HG02763 (cell line): ENCODE data around the gene CHP2.
"Not testable (repeated sequence)": the region's sequence is repeated elsewhere in the genome, so short reads cannot be mapped to it uniquely, and the experiment has no call there.

ENCODE experiments used
- ATAC-seq: cut with Tn5 transposase; IDR thresholded peaks from one replicate; pipeline ENCODE4 v1.9.1; 2021; ENCODE audit warnings: mild to moderate bottlenecking, moderate library complexity; ENCODE audit not compliant: unreplicated experiment

CHP2 gene

DNA sequence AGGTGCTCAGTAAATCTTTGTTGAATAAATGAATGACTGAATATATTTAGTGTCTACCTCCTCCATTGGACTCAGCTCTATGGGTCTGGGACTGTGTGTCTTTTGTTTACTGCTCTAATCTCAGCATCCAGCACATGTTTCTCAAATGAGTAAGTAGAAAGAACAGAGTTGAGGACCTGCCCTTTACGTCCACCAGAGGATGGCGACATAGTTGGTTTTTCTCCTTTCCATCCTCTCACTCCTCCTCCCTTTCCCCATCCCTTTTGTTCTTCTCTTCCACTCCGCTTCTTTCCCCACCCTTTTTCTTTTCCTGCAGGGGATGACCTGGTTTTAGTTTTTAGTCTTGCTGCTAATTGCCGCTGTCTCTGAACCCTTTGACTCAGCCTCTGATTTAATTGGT lies 12.1 kb upstream of the CHP2 start:
- ATAC-seq, result no peak

DNA sequence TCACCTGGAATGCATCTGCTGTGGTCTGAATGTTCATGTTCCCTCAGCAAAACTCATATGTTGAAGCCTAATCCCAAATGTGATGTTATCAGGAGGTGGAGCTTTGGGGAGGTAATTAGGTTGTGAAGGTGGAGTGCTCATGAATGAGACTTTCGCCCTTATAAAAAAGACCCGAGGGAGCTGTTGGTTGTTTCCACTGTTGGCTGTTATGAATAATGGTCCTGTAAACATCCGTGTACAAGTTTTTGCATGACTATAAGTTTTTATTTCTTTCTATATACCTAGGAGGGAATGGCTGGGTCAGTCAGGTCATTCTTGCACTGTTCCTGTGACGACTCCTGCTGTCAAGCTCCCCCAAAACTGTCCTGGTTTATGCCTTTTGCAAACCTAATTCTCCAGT lies 9.6 kb upstream of the CHP2 start:
- ATAC-seq, result no peak

DNA sequence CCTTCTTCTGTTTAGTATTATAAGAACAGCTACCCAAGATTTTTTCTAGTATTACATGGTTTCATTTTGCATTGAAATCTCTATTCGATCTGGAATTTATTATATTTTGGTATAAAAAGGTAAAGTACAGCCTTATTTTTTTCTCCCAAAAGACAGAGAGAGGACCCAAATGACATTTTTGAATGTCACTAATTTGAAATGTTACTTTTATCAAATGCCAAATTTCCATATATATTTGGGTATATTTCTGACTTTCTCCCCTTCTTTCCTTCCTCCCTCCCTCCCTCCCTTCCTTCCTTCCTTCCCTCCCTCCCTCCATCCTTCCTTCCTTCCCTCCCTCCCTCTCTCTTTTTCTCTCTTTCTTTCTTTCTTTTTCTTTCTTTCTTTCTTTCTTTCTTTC lies 6.2 kb upstream of the CHP2 start:
- ATAC-seq, result no peak

DNA sequence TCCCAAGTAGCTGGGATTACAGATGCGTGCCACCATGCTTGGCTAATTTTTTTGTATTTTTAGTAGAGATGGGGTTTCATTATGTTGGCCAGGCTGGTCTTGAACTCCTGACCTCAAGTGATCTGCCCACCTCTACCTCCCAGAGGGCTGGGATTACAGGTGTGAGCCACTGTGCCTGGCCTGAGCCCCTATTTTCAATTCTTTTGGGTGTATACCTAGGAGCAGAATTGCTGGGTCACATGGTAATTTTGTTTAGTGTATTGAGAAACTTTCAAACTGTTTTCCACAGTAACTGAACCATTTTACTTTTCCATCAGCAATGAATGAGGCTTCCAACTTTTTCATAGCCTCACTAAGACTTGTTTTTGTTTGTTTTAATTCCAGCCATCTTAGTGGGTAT lies 3.8 kb upstream of the CHP2 start:
- not testable (repeated sequence) for ATAC-seq

DNA sequence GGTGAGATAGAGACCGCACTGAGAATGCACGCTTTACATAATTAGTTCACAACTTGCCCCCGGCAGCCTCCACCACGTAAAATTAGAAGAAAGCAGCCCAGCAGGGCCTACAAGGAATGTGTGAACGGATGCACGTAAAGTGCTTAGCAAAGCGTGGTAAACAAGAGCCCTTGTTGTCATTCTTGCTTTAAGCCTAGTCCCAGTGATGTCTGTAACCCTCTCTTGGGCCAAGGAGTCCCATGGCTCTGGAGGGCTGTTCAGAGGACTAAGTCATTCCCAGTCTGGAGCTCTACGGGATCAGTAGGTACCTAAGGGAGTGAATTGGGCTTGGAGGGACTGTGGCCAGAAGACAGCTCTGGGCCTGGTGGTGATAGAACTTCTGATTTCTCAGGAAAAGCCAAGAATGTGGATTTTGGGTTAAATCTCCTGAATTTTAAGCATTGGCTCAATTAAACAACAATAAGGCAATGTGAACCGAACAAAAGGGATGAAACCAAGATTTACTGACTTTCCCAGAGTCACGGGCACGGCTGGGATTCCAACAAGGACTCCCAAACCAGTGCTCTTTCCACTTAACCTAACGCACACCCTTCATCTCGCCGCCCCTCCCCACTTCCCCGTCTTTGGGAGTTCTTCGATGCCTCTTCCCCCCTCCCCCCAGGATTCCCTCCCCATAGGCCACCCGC lies 775 bp upstream of the CHP2 start:
- no peak for ATAC-seq

DNA sequence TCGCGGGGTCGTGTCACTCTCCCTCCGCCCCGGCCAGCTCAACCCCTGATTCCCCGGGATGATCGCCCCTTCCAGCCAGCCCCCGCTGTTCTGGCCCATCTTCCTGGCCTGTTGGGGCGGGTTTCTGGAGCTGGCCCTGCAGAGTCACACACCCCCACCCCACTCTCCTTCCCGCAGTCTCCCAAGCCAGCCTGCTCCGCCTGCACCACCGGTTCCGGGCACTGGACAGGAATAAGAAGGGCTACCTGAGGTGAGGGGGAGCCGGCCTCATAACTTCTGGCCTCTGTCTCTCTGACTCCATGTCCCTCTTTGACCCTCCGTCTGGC lies 621 bp downstream of the CHP2 start:
- no peak for ATAC-seq

DNA sequence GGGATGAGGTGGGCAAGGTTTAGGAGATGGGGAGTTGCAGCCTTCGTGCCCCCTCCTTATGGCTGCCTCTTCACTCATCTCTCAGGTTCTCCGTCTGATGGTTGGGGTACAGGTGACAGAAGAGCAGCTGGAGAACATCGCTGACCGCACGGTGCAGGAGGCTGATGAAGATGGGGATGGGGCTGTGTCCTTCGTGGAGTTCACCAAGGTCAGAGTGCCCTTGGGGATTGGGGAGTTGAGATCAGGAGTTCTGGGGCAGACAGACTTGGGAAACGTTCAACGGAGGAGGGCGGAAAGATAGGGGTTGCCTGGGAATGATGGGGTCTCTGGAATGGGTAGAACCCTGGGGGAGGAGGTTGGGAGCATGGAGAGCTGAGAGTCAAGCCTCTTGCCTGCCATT lies 2.3 kb downstream of the CHP2 start:
- no peak for ATAC-seq

DNA sequence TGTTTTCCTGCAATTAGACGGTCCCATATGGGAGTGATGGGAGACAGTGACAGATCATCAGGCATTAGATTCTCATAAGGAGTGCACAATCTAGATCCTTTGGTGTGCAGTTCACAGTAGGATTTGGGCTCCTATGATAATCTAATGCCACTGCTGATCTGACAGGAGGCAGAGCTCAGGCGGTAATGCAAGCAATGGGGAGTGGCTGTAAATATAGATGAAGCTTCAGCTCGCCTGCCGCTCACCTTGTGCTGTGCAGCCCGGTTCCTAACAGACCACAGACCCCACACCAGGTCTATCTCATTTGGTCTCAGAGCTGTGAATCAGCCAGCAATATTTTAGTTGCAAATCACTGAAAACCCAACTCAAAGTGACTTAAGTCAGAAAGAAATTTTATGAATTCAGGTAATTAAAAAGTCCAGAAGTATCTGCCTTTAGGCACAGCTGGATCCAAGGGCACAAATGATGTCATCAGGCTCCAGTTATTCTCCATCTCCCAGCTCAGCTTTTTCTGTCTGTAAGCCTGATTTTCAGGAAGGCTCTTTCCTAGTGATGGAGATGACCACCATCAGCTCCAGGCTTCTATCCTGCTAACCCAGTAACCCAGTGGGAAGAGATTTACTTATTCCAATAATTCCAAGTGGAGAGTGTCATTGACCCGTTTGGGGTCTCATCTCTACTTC lies 3.3 kb downstream of the CHP2 start:
- no peak for ATAC-seq

DNA sequence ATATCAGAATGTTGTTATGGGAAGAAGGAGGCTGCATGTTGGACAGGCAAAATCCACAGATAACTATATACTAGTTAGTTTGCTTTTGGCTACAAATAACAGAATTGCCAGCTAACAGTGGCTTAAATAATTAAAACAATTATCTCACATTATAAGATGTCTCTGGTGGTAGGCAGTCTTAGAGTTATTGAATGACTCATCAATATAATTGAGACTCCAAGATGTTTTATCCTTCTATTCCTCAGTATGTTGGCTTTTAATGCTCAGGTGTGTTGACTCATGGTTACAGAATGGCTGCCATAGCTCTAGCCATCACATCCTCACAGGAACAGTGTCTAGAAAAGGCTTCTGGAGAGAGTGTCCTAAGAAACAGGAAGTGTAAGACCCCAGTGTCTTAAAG lies 11.1 kb downstream of the CHP2 start:
- ATAC-seq, result no peak

DNA sequence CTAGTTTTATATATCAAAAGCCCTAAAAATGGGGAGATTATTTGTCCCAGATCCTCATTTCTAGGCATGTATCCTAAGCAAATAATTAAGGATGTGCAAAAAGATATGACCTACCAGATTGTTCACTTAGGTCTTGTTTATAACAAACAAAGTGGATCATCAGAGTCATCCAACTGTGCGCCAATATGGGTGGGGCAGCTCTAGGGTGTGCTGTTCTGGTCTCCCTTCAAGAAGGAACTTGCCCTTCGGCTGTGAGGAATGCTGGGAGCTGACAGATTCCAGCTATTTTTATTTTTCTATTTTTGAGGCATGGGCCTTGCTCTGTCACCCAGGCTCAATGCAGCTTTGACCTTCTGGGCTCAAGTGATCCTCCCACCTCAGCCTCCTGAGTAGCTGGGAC lies 13.8 kb downstream of the CHP2 start:
- ATAC-seq, result no peak

DNA sequence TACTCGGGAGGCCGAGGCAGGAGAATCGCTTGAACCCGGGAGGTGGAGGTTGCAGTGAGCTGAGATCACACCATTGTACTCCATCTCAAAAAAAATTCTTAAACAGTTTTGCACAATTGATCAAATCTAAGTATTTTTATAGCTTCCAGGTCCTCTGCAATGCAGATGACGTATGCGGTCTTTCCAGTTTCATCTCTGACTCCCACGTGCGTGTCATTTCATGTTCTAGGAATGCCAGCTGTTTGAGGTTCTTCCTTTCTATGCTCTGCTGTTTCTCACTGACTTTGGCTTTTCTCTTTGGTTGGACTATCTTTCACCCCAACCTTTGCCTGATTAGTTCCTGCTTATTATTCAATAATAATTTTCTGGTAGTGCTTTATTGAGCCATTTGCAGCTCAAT lies 16.2 kb downstream of the CHP2 start:
- no peak for ATAC-seq

DNA sequence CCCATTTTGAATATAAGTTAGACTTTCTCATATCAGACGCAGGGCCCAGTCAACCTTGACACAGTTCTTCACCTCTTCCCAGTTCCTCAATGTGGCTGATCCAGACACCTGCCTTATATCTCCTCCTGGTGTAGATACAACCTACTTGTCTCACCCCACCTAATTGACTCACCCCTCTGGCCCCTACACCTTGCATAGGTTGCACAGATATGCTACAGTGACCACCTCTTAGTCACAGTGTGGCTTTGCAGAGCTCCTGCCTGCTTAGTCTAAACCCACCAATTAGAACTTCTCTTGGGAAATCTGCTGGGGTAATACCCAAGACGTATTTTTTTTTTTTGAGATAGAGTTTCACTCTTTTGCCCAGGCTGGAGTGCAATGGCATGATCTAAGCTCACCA lies 16.8 kb downstream of the CHP2 start:
- ATAC-seq, result no peak

DNA sequence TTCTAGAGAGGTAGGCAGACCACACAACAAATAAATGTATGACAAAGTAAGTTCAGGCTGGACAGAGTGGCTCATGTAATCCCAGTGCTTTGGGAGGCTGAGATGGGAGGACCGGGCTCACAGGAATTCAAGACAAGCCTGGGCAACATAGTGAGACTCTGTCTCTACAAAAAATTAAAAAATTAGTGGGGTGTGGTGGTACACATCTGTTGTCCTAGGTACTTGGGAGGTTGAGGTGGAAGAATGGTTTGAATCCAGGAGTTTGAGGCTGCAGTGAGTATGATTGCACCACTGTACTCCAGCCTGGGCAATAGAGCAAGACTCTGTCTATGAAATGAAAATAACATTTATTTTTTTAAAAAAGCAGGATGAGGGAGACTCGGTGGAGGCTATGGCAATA lies 18.5 kb downstream of the CHP2 start:
- no peak for ATAC-seq

DNA sequence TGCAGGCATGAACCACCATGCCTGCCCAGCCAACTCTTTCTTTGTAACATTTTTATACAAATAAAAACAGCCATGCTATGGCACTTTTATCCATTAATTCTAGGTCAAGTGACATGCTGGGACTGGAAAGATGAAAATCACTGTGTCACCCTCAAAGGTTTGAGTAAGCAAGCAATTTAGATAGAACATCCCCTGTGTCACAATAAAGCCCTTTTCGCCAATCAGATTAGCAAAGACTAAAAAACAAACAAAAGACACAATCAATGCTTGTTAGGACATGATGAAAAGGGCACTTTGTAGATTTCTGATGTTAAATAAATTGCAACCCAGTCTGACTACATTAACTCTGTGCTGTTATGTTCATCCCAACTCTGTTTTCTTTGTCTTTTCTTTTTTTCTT lies 26.4 kb downstream of the CHP2 start:
- no peak for ATAC-seq

DNA sequence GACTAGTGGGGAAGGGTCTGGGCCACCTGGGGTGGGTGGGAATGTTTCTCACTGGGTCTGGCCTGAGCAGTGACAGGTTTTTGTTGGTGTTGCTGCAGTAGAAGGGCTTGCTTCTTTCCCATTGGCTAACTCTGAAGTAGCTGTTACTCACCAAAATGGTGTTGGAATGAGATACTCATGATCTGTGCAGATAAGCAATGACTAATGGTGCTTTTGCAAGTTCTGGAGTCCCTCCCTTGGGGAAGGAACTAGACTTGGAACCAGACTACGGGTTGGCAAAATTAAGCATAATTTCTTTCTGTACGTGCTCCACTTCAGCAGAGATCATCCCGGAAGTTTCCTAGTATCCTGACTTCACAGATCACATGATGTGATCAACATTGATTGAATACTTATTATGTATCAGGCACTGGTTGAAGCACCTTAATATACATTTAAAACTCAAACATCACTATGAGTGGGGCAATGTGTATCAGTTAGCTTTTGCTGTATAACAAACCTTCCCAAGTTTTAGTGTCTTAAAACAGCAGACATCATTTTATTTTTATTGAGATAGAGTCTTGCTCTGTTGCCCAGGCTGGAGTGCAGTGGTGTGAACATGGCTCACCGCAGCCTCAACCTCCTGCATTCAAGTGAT lies 30.1 kb downstream of the CHP2 start:
- no peak for ATAC-seq

DNA sequence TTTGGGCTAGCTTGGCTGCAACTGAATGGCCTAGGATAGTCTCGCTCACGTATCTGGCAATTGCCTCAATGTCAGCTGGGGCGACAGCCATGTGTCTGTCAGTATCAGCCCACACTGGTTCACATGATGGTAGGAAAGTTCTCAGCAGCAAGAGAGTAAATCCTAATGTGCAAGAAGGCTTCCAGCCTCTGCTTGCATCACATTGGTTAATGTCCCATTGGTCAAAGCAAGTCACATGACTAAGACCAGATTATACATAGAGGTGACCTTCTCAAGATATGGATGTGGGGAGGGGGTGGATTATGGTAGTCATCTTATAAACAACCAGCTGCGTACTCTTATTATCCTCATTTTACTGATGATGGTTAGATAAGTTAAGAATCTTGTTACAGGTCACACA lies 31.0 kb downstream of the CHP2 start:
- ATAC-seq, result no peak

DNA sequence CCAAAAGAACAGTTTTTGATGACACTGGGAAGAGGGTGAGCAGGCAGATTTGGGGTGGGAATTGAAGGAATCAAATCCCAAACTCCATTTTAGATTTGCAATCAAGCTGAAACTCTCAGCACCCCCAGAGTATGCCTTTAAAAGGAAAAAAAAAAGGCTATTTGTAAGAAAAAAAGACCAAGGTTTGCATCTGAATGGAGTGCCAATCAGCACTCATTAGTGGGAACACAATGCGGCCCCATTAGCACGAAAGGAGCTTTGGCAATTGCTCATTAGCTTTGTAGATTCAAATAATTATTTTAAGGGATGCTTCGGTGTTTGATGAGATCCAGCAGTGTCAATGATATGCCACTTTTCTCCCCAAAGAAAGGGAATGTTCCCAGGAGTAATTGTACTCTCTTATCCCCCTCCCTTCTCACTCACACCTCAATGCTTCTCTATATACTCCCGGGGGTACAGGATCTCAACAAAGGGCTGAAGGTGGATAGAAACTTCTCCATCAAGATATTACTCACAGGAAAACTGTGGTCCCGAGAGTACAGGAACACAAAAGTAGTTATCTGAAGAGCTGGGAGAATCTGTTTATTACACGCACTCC lies 32.2 kb downstream of the CHP2 start:
- no peak for ATAC-seq

DNA sequence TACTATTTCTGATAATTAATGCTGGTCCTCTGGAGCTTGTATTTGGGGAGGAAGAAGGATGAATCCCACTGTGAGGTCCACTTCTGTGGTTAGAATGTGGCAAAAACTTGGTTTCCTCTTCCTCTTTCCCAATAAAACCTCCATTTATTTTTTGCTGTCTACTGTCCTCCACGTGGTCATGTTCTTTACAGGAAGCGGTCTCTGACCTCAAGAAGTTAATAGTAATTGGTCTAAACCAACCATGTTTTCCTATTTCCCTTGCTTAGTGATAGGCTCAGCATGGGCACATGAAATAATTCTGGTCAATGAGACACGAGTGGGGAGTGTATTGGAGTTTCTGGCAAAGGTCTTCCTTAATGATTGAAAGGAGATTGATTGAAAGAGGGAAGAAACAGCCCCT lies 33.9 kb downstream of the CHP2 start:
- ATAC-seq, result no peak

DNA sequence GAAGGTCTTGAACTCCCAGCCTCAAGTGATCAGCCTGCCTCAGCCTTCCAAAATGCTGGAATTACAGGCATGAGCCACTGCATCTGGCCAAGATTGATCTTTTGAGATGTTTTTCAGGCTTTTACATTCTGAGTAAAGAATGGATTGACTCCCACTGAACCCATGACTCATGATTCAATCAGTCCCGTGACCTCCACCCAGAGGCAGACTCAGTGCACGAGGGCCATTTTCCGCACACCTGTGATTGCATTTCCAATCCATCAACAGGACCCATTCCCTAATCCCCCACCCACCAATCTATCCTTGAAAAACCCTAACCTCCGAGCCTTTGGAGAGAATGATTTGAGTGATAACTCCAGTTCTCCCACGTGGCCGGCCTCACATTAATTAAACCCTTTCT lies 40.6 kb downstream of the CHP2 start:
- ATAC-seq, result no peak

DNA sequence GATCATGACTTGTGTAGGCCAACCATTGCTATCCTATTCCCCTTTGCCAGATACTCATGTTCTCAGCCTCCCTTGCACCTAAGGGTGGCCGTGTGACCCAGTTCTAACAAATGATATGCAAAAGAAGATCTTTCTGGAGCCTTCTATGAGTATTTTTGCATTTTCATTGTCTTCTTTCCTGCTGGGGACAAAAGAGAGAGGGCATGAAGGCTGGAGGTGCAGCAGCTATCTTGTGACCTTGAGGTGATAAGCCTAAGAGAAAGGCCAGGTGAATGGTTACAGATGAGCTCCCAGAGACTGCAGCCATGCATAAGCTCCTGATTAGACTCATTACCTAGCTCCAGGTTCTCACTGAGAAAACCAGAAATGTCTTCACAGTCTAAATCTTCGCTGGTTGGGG lies 42.1 kb downstream of the CHP2 start:
- ATAC-seq, result no peak

DNA sequence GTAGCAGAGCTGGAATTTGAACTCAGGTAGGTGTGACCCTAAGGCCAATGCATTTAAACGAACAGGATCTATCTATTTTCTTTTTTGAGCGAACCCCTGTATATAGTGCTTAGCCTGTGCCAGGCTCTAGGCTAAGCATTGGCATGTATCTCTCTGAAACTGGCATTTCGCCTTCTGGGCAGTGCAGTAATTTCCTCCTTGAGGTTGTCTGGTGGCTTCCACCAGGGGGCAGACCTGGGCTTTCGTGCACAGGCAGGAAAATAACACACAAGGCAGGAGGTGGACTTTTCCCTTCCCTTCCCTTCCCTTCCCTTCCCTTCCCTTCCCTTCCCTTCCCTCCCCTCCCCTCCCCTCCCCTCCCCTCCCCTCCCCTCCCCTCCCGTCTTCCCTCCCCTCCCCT lies 46.6 kb downstream of the CHP2 start:
- ATAC-seq, result no peak

DNA sequence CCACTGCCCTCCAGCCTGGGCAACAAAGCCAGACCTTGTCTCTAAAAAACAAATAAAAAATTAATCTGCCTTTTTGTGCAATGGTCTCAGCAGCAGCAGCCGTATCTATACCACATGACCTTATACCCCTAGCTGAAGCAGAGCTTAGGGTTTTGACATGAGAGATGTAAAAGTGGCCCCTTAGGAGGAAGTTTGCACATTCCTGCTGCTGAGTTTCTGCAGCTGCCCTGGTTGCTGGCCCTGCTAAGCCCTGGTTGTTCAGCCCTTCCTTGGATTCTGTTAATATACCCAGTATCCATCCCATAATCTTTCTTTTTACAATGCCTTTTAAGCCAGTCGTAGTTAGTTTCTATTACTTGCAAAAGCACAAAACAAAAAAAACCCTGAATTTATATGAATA lies 48.0 kb downstream of the CHP2 start:
- ATAC-seq, result no peak
